ENCODE results near the gene ELP4. TPM values are rescaled to one million over a fixed set of nuclear protein-coding genes. Genes with fewer than 3 reads are reported as not detected.

Gene ELP4
- total RNA-seq, 2 donors from 2014 or later = 14.0 to 15.6 TPM

DNA sequence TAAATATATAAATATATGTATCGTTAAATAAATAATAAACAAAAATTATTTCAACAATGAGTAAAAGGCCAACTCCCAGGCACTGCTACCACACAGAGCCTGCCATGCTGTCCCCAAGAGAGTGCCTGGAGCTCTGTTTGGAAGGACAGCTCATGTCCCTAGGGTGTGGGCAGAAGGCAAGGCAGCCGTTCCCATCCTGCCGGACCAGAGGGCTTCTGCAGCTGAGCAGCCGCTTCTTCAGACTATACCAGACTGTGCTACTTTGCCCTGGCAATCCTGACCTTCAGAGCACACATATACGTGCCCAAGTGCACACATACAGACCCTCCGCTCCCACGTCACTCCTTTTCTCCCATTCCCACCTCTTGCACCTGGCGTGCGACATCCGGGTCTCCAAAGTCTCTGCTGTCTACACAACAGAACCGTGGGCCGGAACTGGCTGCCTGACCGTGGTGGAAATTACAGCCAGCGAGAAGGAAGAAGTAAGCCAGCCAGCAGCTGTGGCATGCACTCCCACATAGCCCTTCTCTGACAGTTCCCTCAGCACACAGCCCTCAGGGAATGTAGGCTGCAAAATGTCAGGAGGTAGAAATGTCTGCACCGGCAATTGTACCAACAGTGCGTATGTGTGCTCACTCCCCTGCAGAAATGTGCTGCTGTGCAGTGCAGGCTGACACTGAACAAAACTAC, 277.6 kb downstream of the ELP4 start:
- DNase-seq (ENCODE audit: low spot score) = no peak
- TF ChIP-seq, protein P1, sequence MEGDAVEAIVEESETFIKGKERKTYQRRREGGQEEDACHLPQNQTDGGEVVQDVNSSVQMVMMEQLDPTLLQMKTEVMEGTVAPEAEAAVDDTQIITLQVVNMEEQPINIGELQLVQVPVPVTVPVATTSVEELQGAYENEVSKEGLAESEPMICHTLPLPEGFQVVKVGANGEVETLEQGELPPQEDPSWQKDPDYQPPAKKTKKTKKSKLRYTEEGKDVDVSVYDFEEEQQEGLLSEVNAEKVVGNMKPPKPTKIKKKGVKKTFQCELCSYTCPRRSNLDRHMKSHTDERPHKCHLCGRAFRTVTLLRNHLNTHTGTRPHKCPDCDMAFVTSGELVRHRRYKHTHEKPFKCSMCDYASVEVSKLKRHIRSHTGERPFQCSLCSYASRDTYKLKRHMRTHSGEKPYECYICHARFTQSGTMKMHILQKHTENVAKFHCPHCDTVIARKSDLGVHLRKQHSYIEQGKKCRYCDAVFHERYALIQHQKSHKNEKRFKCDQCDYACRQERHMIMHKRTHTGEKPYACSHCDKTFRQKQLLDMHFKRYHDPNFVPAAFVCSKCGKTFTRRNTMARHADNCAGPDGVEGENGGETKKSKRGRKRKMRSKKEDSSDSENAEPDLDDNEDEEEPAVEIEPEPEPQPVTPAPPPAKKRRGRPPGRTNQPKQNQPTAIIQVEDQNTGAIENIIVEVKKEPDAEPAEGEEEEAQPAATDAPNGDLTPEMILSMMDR (IDR thresholded peaks at IDR 0.05) = no peak

GRCh38 chr11:31788085-31788484, 278.5 kb downstream of the ELP4 start:
- DNase-seq (ENCODE audit: low spot score) = no peak
- Histone ChIP-seq H3K27ac (no peak overlapping the region), H3K36me3 (no peaks in the 10 kb centered on the region), H3K9me3 (no peaks in the 10 kb centered on the region), H3K4me1 (no peaks in the 10 kb centered on the region), H3K4me3 (no peak overlapping the region), H3K27me3 (no peaks in the 10 kb centered on the region)
- TF ChIP-seq, protein P1 (IDR thresholded peaks at IDR 0.05) = no peak

More for the DNA sequence above, 277.6 kb downstream of the ELP4 start:
- H3K9me3 ChIP-seq = no peaks in the 10 kb centered on the region
- H3K4me3 ChIP-seq = no peak overlapping the region
- H3K27ac ChIP-seq = no peak overlapping the region
- no peaks in the 10 kb centered on the region for H3K27me3 ChIP-seq
- no peaks in the 10 kb centered on the region for H3K36me3 ChIP-seq
- H3K4me1 ChIP-seq = no peaks in the 10 kb centered on the region

DNA sequence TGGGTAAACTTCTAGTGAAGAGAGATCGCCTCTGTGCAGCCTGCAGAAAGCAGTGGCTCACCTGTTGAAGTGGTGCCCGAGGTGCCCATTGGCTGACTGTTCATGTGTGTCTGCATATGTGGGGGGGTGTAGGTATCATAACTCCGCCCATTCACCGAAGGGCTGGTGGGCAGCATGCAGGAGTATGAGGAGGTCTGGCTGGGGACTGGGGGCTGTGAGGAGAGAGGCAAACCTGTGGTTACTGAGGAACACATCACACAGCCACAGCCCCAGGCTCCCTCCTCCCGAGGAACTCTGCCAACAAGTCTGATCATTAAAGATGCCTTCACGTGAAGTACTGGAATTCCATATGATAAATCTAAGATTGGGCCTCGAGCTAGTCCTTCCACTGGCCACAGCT, 281.1 kb downstream of the ELP4 start:
- Histone ChIP-seq H3K4me1 (no peaks in the 10 kb centered on the region), H3K27me3 (no peaks in the 10 kb centered on the region), H3K36me3 (no peaks in the 10 kb centered on the region), H3K27ac (no peak overlapping the region), H3K9me3 (no peaks in the 10 kb centered on the region), H3K4me3 (no peak overlapping the region)
- TF ChIP-seq, protein P1 (IDR thresholded peaks at IDR 0.05) = no peak
- no peak for DNase-seq (ENCODE audit: low spot score)

- Histone ChIP-seq H3K27ac (no peak overlapping the region), H3K9me3 (no peaks in the 10 kb centered on the region), H3K4me1 (peaks cover 0 to 3% of the 10 kb centered on the region in 2 donors), H3K27me3 (peaks cover 0 to 2% of the 10 kb centered on the region in 2 donors), H3K36me3 (no peaks in the 10 kb centered on the region), H3K4me3 (no peak overlapping the region)
- TF ChIP-seq, protein P1 (IDR thresholded peaks at IDR 0.05) = no peak
- no peak for DNase-seq (ENCODE audit: low spot score)
These were observed 282.5 kb downstream of the ELP4 start for GRCh38 chr11:31792036-31792435.

DNA sequence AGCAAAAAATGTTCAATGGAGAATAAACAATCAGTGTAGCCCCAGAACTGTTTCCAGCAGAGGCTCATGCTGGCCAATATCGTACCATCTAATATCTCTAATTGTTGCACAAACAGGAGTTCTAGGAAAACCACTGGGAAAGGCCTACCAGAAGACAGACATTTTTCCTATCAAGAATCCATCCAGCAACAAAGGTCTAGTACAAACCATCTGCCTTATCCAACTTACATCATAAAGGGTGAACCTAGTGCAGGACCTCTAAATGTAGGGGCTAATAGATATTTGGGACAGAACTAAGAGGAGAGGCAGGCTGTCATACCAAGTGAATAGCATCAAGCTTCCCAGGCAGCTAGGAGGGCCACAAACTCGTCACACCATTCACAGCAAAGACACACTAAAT, 282.9 kb downstream of the ELP4 start:
- Histone ChIP-seq H3K4me3 (no peak overlapping the region), H3K4me1 (peaks cover 0 to 7% of the 10 kb centered on the region in 2 donors), H3K27me3 (peaks cover 1 to 6% of the 10 kb centered on the region in 2 donors), H3K27ac (no peak overlapping the region), H3K9me3 (no peaks in the 10 kb centered on the region), H3K36me3 (no peaks in the 10 kb centered on the region)
- no peak for DNase-seq (ENCODE audit: low spot score)
- TF ChIP-seq, protein P1 (IDR thresholded peaks at IDR 0.05) = no peak

DNA sequence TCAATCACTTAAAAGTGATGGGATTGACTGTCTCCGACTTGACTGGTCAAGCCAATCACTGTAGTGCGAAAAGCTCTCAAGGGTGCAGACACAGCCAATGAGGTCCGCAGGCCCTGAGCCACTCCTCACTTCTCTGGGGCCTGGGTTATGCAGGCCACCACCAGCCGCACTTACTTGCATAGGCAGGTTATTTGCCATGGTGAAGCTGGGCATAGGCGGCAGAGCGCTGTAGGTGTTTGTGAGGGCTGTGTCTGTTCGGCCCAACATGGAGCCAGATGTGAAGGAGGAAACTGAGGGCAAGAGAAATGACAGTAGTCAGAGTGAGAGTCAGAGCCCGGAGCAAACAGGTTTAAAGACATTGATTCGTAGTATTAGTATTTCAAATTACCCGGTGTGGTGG, 283.7 kb downstream of the ELP4 start:
- no peak overlapping the region for H3K27ac ChIP-seq
- no peaks in the 10 kb centered on the region for H3K36me3 ChIP-seq
- TF ChIP-seq, protein P1 (IDR thresholded peaks at IDR 0.05) = no peak
- H3K4me3 ChIP-seq = no peak overlapping the region
- no peak for DNase-seq (ENCODE audit: low spot score)
- peaks cover 8 to 10% of the 10 kb centered on the region in 2 donors for H3K27me3 ChIP-seq
- H3K4me1 ChIP-seq = peaks cover 0 to 15% of the 10 kb centered on the region in 2 donors
- no peaks in the 10 kb centered on the region for H3K9me3 ChIP-seq

Data from right atrium auricular region (tissue), 2 donors.